ENCODE data around the gene SMYD3.
A peak's percentile ranks its signal among the peaks of the same experiment; 100 is the strongest.

The SMYD3 gene

GRCh38 chr1:245807306-245807705, 699.8 kb downstream of the SMYD3 start:
- H3K4me2 ChIP-seq (ENCODE audit: low read depth, low read length, poor library complexity, severe bottlenecking), result peak overlapping the region; percentile 71
- no peak for TF ChIP-seq CTCF (conservative IDR thresholded peaks at IDR 0.05; ENCODE audit: low read length)
- no peak for TF ChIP-seq EZH2phosphoT487 (IDR thresholded peaks at IDR 0.05; ENCODE audit: borderline replicate concordance)
- no peaks in the 10 kb centered on the region for H3K9me3 ChIP-seq (ENCODE audit: insufficient read depth, low read depth, low read length)
- H2AFZ ChIP-seq (ENCODE audit: low read length), result no peak overlapping the region
- H3K4me1 ChIP-seq (ENCODE audit: insufficient read depth, low read length, poor library complexity, severe bottlenecking), result peaks cover 24% of the 10 kb centered on the region
- no peaks in the 10 kb centered on the region for H3K27me3 ChIP-seq (ENCODE audit: insufficient read depth, low read length, poor library complexity, severe bottlenecking)
- no peaks in the 10 kb centered on the region for H3K36me3 ChIP-seq (ENCODE audit: insufficient read depth, low read length)
- H3K4me3 ChIP-seq (ENCODE audit: low read length, poor library complexity, severe bottlenecking), result no peak overlapping the region
- H3F3A ChIP-seq (ENCODE audit: low read depth), result no peaks in the 10 kb centered on the region
- H3K9ac ChIP-seq (ENCODE audit: low read depth, low read length, poor library complexity, severe bottlenecking), result peak overlapping the region; percentile 48
- no peaks in the 10 kb centered on the region for H3K79me2 ChIP-seq (ENCODE audit: insufficient read depth, low read length)
- no peaks in the 10 kb centered on the region for H4K20me1 ChIP-seq (ENCODE audit: insufficient read depth, low read length, poor library complexity, severe bottlenecking)
- H3K9me2 ChIP-seq (replicated peaks; ENCODE audit: low read depth, low read length), result no peaks in the 10 kb centered on the region

- no peaks in the 10 kb centered on the region for H3F3A ChIP-seq (ENCODE audit: low read depth)
- H3K9me2 ChIP-seq (replicated peaks; ENCODE audit: low read depth, low read length), result no peaks in the 10 kb centered on the region
- TF ChIP-seq CTCF (conservative IDR thresholded peaks at IDR 0.05; ENCODE audit: low read length) (no peak), EZH2phosphoT487 (IDR thresholded peaks at IDR 0.05; ENCODE audit: borderline replicate concordance) (no peak)
- no peak overlapping the region for H3K4me2 ChIP-seq (ENCODE audit: low read depth, low read length, poor library complexity, severe bottlenecking)
- no peak overlapping the region for H3K4me3 ChIP-seq (ENCODE audit: low read length, poor library complexity, severe bottlenecking)
- no peaks in the 10 kb centered on the region for H4K20me1 ChIP-seq (ENCODE audit: insufficient read depth, low read length, poor library complexity, severe bottlenecking)
- H3K79me2 ChIP-seq (ENCODE audit: insufficient read depth, low read length), result no peaks in the 10 kb centered on the region
- no peaks in the 10 kb centered on the region for H3K27me3 ChIP-seq (ENCODE audit: insufficient read depth, low read length, poor library complexity, severe bottlenecking)
- no peak overlapping the region for H2AFZ ChIP-seq (ENCODE audit: low read length)
- no peaks in the 10 kb centered on the region for H3K9me3 ChIP-seq (ENCODE audit: insufficient read depth, low read depth, low read length)
- no peaks in the 10 kb centered on the region for H3K36me3 ChIP-seq (ENCODE audit: insufficient read depth, low read length)
- H3K4me1 ChIP-seq (ENCODE audit: insufficient read depth, low read length, poor library complexity, severe bottlenecking), result peaks cover 24% of the 10 kb centered on the region
- H3K9ac ChIP-seq (ENCODE audit: low read depth, low read length, poor library complexity, severe bottlenecking), result no peak overlapping the region
Measured at GRCh38 chr1:245805532-245805931, 701.5 kb downstream of the SMYD3 start.

GRCh38 chr1:245804696-245805095, 702.4 kb downstream of the SMYD3 start:
- H3K4me3 ChIP-seq (ENCODE audit: low read length, poor library complexity, severe bottlenecking), result no peak overlapping the region
- H3K27me3 ChIP-seq (ENCODE audit: insufficient read depth, low read length, poor library complexity, severe bottlenecking), result no peaks in the 10 kb centered on the region
- H2AFZ ChIP-seq (ENCODE audit: low read length), result no peak overlapping the region
- H3K79me2 ChIP-seq (ENCODE audit: insufficient read depth, low read length), result no peaks in the 10 kb centered on the region
- H3K9me3 ChIP-seq (ENCODE audit: insufficient read depth, low read depth, low read length), result no peaks in the 10 kb centered on the region
- no peaks in the 10 kb centered on the region for H3K9me2 ChIP-seq (replicated peaks; ENCODE audit: low read depth, low read length)
- H3K9ac ChIP-seq (ENCODE audit: low read depth, low read length, poor library complexity, severe bottlenecking), result no peak overlapping the region
- no peak for TF ChIP-seq EZH2phosphoT487 (IDR thresholded peaks at IDR 0.05; ENCODE audit: borderline replicate concordance)
- TF ChIP-seq CTCF (conservative IDR thresholded peaks at IDR 0.05; ENCODE audit: low read length), result no peak
- H4K20me1 ChIP-seq (ENCODE audit: insufficient read depth, low read length, poor library complexity, severe bottlenecking), result no peaks in the 10 kb centered on the region
- H3K4me2 ChIP-seq (ENCODE audit: low read depth, low read length, poor library complexity, severe bottlenecking), result no peak overlapping the region
- peaks cover 17% of the 10 kb centered on the region for H3K4me1 ChIP-seq (ENCODE audit: insufficient read depth, low read length, poor library complexity, severe bottlenecking)
- no peaks in the 10 kb centered on the region for H3K36me3 ChIP-seq (ENCODE audit: insufficient read depth, low read length)
- H3F3A ChIP-seq (ENCODE audit: low read depth), result no peaks in the 10 kb centered on the region

Measured in Loucy (cell line).